ENCODE measurements around the gene MSH2.

- TF ChIP-seq CTCF (IDR thresholded peaks at IDR 0.05) (no peak), POLR2A (IDR thresholded peaks at IDR 0.05) (no peak), EP300 (IDR thresholded peaks at IDR 0.05) (no peak)
Measured at GRCh38 chr2:47506024-47506423, 103.1 kb downstream of the MSH2 start.

Data from tibial nerve (tissue), 4 donors.